ENCODE data around the gene ZNF639. TPM values are rescaled to one million over a fixed set of nuclear protein-coding genes. Genes with fewer than 3 reads are reported as not detected.

ZNF639 gene
- total and polyA plus RNA-seq, 2 of the 13 experiments (the other 11 are each of a cell fraction or from before 2014, with no cell fraction given), result 11.6 to 42.4 TPM

GRCh38 chr3:179347345-179348194 lies 24.7 kb downstream of the ZNF639 start, which contains the start of gene MFN1 (continued):
- TF ChIP-seq ETV6 (CRISPR knock-in tag; conservative IDR thresholded peaks at IDR 0.05) (no peak), ZFX (CRISPR knock-in tag; IDR thresholded peaks at IDR 0.05; ENCODE audit: low read depth) (peak; percentile 81), ZNF704 (CRISPR knock-in tag; IDR thresholded peaks at IDR 0.05; ENCODE audit: borderline replicate concordance) (no peak), JUND (CRISPR knock-in tag; IDR thresholded peaks at IDR 0.05) (no peak), DRAP1 (CRISPR knock-in tag; IDR thresholded peaks at IDR 0.05) (peak; percentile 97), HBP1 (CRISPR knock-in tag; IDR thresholded peaks at IDR 0.05; ENCODE audit: low read depth) (peak; percentile 78; the same call in 1 of the 2 replicates), ZNF670 (CRISPR knock-in tag; IDR thresholded peaks at IDR 0.05; ENCODE audit: borderline replicate concordance) (no peak), RNF219 (CRISPR knock-in tag; IDR thresholded peaks at IDR 0.05) (no peak), GPN1 (CRISPR knock-in tag; IDR thresholded peaks at IDR 0.05; ENCODE audit: borderline replicate concordance) (no peak), HOMEZ (CRISPR knock-in tag; IDR thresholded peaks at IDR 0.05; ENCODE audit: low read depth) (no peak), CREB1 (IDR thresholded peaks at IDR 0.05) (peak; percentile 75), CREB1 (CRISPR knock-in tag; IDR thresholded peaks at IDR 0.05) (peak; percentile 94), ZFP36 (IDR thresholded peaks at IDR 0.05; ENCODE audit: borderline replicate concordance, low read depth, low read length, partially characterized antibody) (no peak), ZSCAN25 (CRISPR knock-in tag; IDR thresholded peaks at IDR 0.05) (0 out of 2 replicates have a peak, but pooled peaks have one; percentile 53), NAIF1 (CRISPR knock-in tag; IDR thresholded peaks at IDR 0.05; ENCODE audit: borderline replicate concordance) (no peak), KDM4B (CRISPR knock-in tag; IDR thresholded peaks at IDR 0.05) (no peak), RARG (CRISPR knock-in tag; IDR thresholded peaks at IDR 0.05; ENCODE audit: low read depth) (no peak; the same call in 1 of the 2 replicates), SSRP1 (CRISPR knock-in tag; IDR thresholded peaks at IDR 0.05) (no peak), FOSL2 (CRISPR knock-in tag; IDR thresholded peaks at IDR 0.05) (peak; percentile 36; the same call in 1 of the 2 replicates), IKZF4 (CRISPR knock-in tag; IDR thresholded peaks at IDR 0.05; ENCODE audit: borderline replicate concordance, low read depth, not compliant biosample characterization) (no peak), ZNF619 (CRISPR knock-in tag; IDR thresholded peaks at IDR 0.05) (no peak), RXRA (CRISPR knock-in tag; IDR thresholded peaks at IDR 0.05) (peak; percentile 27; the same call in 1 of the 2 replicates)
